ENCODE data around the gene TUT1. TPM values are rescaled to one million over a fixed set of nuclear protein-coding genes. Genes with fewer than 3 reads are reported as not detected.
A peak's percentile ranks its signal among the peaks of the same experiment; 100 is the strongest.
"Not testable (repeated sequence)": the region's sequence is repeated elsewhere in the genome, so short reads cannot be mapped to it uniquely, and the experiment has no call there.

TUT1 gene
- total RNA-seq, 2 donors from 2014 or later, result 32.8 to 36.8 TPM

DNA sequence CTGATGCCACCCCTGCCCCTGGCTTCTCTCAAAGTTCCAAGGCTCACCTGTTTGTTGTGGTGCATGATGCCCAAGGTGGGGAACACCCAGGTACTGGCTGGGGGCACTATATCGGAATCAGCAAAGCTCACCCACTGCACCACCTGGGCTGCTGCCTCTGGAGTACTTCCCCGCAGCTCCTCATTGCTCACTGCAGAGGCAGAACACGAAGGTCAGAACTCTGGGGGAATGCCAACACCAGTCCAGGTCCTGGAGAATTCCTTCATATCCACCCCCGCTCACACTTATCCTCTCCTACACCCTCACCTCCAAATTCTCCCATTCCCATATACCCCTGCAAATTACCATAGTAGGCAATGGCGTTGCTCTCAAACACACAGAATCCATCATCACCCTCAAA is 19.8 kb downstream of the TUT1 start:
- Mint-ChIP-seq H3K4me1 (ENCODE audit: low read depth) (peaks cover 76% of the 10 kb centered on the region), H3K36me3 (ENCODE audit: insufficient read depth in 2 of 2) (peaks cover 28 to 59% of the 10 kb centered on the region in 2 donors), H3K4me3 (peak overlapping the region; percentile 92 to 100), H3K27ac (peak overlapping the region; percentile 99)
- H3K27me3 Mint-ChIP-seq (ENCODE audit: low read depth); DNase-seq; H3K9me3 Mint-ChIP-seq; ATAC-seq (replicated peaks in 1 of 2): not testable (repeated sequence)

DNA sequence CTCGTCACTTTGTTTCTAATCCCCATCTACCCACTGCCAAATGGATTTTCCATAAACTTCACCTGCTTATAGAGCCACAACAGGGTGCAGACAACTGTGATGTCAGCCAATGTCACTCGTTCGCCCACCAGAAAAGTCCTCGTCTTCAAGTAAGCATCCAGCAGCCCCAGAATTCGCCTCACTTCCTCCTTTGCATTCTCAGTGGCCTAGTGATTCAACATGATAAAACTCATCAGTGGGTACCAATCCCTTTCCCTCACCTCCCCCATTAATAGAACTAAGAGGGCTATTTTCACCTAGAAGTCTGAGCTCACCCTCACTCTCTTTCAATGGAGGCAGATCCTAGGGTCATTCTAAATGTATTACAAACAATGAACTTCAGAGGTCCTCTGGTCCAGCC is 20.4 kb downstream of the TUT1 start:
- ATAC-seq (replicated peaks in 1 of 2); H3K27me3 Mint-ChIP-seq (ENCODE audit: low read depth): not testable (repeated sequence)

DNA sequence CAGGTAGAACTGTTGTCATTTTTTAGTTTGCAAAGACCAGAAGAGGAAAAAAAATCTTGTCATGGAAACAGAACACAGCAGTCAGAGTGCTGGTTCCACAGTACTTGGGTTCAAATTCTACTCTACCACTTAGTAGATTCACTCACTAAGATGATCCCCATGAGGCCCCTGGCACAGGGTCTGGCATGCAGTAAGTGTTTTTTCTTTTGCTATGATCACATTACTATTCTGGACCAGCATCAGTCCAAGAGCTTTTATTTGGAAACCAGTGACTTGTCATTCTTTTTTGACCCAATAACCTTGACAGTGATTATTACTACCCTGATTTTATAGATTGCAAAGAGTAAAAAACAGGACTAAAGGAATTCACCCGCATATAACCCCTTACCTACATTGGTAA is 21.7 kb downstream of the TUT1 start:
- ATAC-seq (replicated peaks in 1 of 2), result no peak
- H3K4me3 Mint-ChIP-seq, result peak overlapping the region; percentile 7 to 22
- H3K36me3 Mint-ChIP-seq (ENCODE audit: insufficient read depth in 2 of 2), result peaks cover 31 to 71% of the 10 kb centered on the region in 2 donors
- no peak for DNase-seq
- H3K4me1 Mint-ChIP-seq (ENCODE audit: low read depth), result peaks cover 75% of the 10 kb centered on the region
- H3K27ac Mint-ChIP-seq, result peak overlapping the region; percentile 45
- H3K9me3 Mint-ChIP-seq, result no peaks in the 10 kb centered on the region
- H3K27me3 Mint-ChIP-seq (ENCODE audit: low read depth), result no peaks in the 10 kb centered on the region

More for the DNA sequence above, 20.4 kb downstream of the TUT1 start:
- H3K36me3 Mint-ChIP-seq (ENCODE audit: insufficient read depth in 2 of 2), result peaks cover 32 to 65% of the 10 kb centered on the region in 2 donors
- DNase-seq, H3K9me3 Mint-ChIP-seq: not testable (repeated sequence)
- peak overlapping the region; percentile 99 for H3K27ac Mint-ChIP-seq
- peak overlapping the region; percentile 92 to 100 for H3K4me3 Mint-ChIP-seq
- peaks cover 82% of the 10 kb centered on the region for H3K4me1 Mint-ChIP-seq (ENCODE audit: low read depth)

DNA sequence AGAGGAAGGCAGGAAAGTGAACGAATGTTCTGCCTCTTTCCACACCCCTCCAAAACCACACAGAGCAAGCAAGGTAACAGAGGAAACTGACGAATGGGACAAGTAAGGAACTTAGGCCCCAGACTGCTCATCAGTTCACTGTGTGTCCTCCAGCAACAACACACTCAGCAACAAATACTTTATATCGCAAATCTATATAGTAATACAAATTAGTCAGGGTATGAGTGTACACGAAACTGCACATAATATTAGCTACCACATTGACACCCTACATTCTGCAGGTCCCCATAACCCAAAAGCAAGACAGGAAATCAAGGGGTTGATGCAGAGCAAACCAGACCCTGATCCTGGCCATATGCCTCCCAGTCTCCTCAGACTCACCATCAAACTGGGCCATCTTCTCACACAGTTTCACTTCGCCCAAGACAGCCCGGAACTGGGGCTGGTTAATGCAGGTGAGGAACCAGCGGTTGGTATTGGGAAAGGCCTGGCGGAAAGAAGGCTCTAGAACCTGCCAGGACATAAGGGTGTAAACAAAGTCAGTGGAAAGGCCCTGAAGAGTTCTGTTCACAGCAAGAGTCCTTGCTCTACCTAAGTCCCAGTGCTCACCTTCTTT is 24.2 kb downstream of the TUT1 start:
- peak; percentile 15 to 47 for ATAC-seq (replicated peaks in 1 of 2)

DNA sequence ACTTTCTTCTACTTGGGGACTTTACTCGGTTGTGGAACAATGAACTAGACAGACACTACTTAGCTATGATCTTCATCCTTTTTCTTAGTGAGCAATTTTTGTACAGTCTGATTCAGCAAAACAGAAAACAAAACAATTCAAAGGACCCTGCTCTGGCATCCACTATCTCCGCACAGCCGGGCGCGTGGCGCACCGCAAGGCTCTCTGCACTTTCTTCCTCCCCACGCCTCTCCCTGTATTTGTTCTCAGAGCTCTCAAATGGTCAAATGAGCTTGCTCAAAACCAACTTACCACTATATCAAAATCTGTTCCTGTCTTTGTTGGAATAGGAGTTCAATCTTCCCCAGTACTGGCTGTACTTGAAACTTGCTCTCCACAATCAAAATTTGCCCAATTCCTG is 25.1 kb downstream of the TUT1 start:
- Mint-ChIP-seq H3K4me3 (peak overlapping the region in 1 of 2 donors; percentile 9), H3K27me3 (ENCODE audit: low read depth) (no peaks in the 10 kb centered on the region), H3K36me3 (ENCODE audit: insufficient read depth in 2 of 2) (peaks cover 20 to 46% of the 10 kb centered on the region in 2 donors), H3K27ac (peak overlapping the region; percentile 95), H3K4me1 (ENCODE audit: low read depth) (peaks cover 72% of the 10 kb centered on the region), H3K9me3 (no peaks in the 10 kb centered on the region)
- ATAC-seq (replicated peaks in 1 of 2) (no peak), DNase-seq (no peak)

More for the DNA sequence above, 24.2 kb downstream of the TUT1 start:
- H3K9me3 Mint-ChIP-seq, result no peaks in the 10 kb centered on the region
- H3K4me3 Mint-ChIP-seq, result peak overlapping the region; percentile 17 to 50
- peaks cover 25 to 53% of the 10 kb centered on the region in 2 donors for H3K36me3 Mint-ChIP-seq (ENCODE audit: insufficient read depth in 2 of 2)
- peaks cover 76% of the 10 kb centered on the region for H3K4me1 Mint-ChIP-seq (ENCODE audit: low read depth)
- H3K27ac Mint-ChIP-seq, result peak overlapping the region; percentile 95
- H3K27me3 Mint-ChIP-seq (ENCODE audit: low read depth), result no peaks in the 10 kb centered on the region
- no peak for DNase-seq

DNA sequence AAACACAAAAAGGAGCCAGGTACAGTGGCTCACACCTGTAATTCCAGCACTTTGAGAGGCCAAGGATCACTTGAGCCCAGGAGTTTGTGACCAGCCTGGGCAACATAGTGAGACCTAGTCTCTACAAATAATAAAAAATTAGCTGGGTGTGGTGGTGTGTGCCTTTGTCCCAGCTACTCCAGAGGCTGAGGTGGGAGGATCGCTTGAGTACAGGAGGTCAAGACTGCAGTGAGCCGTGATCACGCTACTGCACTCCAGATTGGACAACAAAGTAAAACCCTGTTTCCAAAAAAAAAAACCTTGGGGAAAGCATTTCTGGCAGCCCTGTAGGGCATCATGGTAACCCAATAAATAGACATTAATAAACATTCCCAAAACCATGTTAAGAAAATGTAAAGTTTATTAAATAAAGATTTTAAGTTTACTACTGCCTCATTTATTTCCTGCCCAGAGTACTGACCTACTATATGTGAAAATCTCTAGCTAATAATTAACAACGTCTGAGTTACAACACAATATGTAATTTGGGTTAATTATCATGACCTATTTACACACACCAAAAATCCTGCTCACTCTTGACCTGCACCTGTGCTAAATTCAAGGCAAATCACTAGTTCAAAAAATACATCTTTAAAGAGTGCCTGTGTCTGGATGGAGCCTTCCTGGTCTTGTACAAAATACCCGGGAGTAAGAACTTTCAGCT is 26.1 kb downstream of the TUT1 start:
- no peaks in the 10 kb centered on the region for H3K9me3 Mint-ChIP-seq
- H3K27me3 Mint-ChIP-seq (ENCODE audit: low read depth), result no peaks in the 10 kb centered on the region
- no peak overlapping the region for H3K4me3 Mint-ChIP-seq
- H3K36me3 Mint-ChIP-seq (ENCODE audit: insufficient read depth in 2 of 2), result peaks cover 14 to 37% of the 10 kb centered on the region in 2 donors
- ATAC-seq (replicated peaks in 1 of 2), result no peak
- peak overlapping the region; percentile 76 for H3K27ac Mint-ChIP-seq
- no peak for DNase-seq
- peaks cover 72% of the 10 kb centered on the region for H3K4me1 Mint-ChIP-seq (ENCODE audit: low read depth)

DNA sequence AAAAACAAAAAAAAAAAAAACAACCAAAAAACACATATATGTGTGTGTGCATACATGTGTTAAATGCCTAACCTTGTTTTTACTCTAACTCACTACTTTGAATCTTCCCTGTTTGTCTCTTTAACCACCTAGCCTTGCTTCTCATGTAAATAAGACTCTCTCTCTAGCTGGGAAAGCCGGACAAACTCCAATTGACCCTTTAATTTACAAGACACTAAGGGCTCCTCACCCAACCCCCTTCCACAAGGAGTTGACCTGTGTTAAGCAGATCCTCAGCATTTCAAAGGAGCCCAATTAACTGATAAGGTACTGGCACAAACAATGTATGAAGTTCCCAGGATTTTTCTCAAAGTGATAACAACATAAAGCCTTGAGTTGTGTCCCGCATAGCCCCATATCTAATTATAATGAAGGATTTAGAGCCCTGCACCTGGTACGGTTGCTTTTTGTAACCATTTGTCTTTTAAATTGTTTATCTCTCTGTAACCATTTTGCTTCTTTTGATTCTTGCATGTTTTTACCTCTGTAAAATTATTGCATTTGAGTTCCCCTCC is 29.6 kb downstream of the TUT1 start:
- not testable (repeated sequence) for DNase-seq; H3K4me3 Mint-ChIP-seq; ATAC-seq (replicated peaks in 1 of 2); H3K9me3 Mint-ChIP-seq; H3K27me3 Mint-ChIP-seq (ENCODE audit: low read depth)
- H3K4me1 Mint-ChIP-seq (ENCODE audit: low read depth), result peaks cover 75% of the 10 kb centered on the region
- peak overlapping the region; percentile 87 for H3K27ac Mint-ChIP-seq
- peaks cover 10 to 31% of the 10 kb centered on the region in 2 donors for H3K36me3 Mint-ChIP-seq (ENCODE audit: insufficient read depth in 2 of 2)

DNA sequence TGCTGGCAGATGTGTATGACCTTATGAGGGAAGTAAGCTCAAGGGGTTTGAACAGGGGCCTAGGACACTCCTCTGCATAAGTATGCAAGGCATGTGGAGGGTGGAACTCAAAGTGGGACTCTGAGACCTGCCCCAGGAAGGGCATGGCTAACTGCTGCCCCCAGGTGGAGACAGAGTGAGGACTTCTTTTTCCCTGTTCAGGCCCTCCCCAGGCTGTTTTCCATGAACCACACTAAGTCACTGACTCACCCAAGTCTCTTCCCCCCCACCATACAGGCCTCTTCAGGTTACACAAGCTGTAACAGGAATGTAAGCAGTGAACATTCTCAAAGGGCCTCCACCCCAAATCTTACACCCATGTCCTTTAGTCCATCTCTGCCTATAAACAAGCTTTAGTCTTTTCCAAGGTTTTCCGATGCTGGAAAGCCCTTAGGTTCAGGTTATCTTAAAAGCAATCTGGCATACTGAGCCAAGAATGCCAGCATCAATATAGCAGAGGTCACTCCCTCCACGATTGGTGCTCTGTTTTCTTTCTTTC is 30.7 kb downstream of the TUT1 start:
- ATAC-seq (replicated peaks in 1 of 2), result peak in 1 of 2 donors; percentile 20
- H3K36me3 Mint-ChIP-seq (ENCODE audit: insufficient read depth in 2 of 2), result peaks cover 6 to 22% of the 10 kb centered on the region in 2 donors
- H3K9me3 Mint-ChIP-seq, result no peaks in the 10 kb centered on the region
- H3K27ac Mint-ChIP-seq, result peak overlapping the region; percentile 63
- no peaks in the 10 kb centered on the region for H3K27me3 Mint-ChIP-seq (ENCODE audit: low read depth)
- peaks cover 75% of the 10 kb centered on the region for H3K4me1 Mint-ChIP-seq (ENCODE audit: low read depth)
- peak; percentile 75 to 77 for DNase-seq
- no peak overlapping the region for H3K4me3 Mint-ChIP-seq

DNA sequence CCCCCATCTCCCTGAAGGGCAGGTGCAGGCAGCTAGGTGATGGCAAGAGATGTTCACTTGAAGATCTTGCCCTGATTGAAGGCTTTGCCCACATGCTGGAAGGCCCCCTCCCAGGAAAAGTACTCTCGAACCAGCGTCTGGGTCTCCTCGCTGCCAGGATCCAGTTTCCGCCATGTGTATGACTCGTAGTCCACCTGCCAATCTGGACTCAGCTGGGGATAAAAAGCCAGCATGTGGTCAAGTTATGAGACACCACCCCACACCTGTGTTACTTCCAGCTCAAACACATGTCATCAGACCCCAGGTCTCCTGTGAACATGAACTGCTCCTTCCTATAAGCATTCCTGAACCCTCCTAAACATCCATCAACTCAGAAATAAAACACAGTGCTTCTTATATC is 31.7 kb downstream of the TUT1 start:
- not testable (repeated sequence) for H3K27me3 Mint-ChIP-seq (ENCODE audit: low read depth); DNase-seq; H3K9me3 Mint-ChIP-seq; ATAC-seq (replicated peaks in 1 of 2)
- Mint-ChIP-seq H3K27ac (peak overlapping the region; percentile 63), H3K36me3 (ENCODE audit: insufficient read depth in 2 of 2) (peaks cover 4 to 15% of the 10 kb centered on the region in 2 donors), H3K4me1 (ENCODE audit: low read depth) (peaks cover 82% of the 10 kb centered on the region), H3K4me3 (peak overlapping the region in 1 of 2 donors; percentile 67)

DNA sequence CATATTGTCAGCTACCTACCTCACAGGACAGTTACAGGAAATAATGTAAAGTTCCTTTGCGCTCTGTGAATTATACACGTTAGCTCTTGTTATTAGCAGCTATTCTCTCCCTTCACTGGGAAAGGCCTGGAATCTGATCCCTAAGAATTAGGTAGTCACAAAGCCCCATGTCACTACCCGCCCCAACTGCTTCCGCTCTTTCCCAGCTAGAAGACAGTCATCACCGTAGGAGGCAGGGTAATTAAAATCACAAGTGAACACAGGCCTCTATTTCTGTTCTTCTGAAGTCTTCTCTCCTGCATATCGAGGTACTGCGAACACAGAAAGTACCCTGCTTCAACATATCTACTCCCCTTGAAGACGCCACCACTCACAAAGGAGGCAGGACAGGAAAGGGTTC is 32.1 kb downstream of the TUT1 start:
- H3K4me1 Mint-ChIP-seq (ENCODE audit: low read depth), result peaks cover 86% of the 10 kb centered on the region
- DNase-seq, result no peak
- H3K27ac Mint-ChIP-seq, result peak overlapping the region; percentile 63
- H3K27me3 Mint-ChIP-seq (ENCODE audit: low read depth), result no peaks in the 10 kb centered on the region
- no peaks in the 10 kb centered on the region for H3K9me3 Mint-ChIP-seq
- H3K4me3 Mint-ChIP-seq, result peak overlapping the region; percentile 13 to 67
- ATAC-seq (replicated peaks in 1 of 2), result no peak
- H3K36me3 Mint-ChIP-seq (ENCODE audit: insufficient read depth in 2 of 2), result peaks cover 4 to 15% of the 10 kb centered on the region in 2 donors

DNA sequence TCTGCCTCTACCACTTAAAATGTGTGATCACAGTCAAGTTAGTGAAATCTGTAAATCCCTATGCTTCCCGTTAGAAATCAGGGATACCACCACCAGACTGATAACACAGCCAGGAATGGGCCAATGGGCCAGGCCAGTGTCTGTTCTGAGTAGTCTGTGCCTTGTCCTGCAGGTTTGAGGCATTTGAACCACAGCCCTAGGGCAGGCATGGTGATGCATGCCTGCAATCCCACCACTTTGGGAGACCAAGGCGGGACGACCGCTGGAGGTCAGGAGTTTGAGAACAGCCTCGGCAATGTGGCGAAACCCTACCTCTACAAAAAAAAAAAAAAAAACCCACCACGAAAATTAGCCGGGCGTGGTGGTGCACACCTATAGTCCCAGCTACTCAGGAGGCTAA is 32.7 kb downstream of the TUT1 start:
- no peaks in the 10 kb centered on the region for H3K27me3 Mint-ChIP-seq (ENCODE audit: low read depth)
- DNase-seq (no peak), ATAC-seq (replicated peaks in 1 of 2) (no peak)
- no peaks in the 10 kb centered on the region for H3K9me3 Mint-ChIP-seq
- peak overlapping the region; percentile 85 for H3K27ac Mint-ChIP-seq
- no peak overlapping the region for H3K4me3 Mint-ChIP-seq
- H3K4me1 Mint-ChIP-seq (ENCODE audit: low read depth), result peaks cover 86% of the 10 kb centered on the region
- H3K36me3 Mint-ChIP-seq (ENCODE audit: insufficient read depth in 2 of 2), result peaks cover 4 to 15% of the 10 kb centered on the region in 2 donors

DNA sequence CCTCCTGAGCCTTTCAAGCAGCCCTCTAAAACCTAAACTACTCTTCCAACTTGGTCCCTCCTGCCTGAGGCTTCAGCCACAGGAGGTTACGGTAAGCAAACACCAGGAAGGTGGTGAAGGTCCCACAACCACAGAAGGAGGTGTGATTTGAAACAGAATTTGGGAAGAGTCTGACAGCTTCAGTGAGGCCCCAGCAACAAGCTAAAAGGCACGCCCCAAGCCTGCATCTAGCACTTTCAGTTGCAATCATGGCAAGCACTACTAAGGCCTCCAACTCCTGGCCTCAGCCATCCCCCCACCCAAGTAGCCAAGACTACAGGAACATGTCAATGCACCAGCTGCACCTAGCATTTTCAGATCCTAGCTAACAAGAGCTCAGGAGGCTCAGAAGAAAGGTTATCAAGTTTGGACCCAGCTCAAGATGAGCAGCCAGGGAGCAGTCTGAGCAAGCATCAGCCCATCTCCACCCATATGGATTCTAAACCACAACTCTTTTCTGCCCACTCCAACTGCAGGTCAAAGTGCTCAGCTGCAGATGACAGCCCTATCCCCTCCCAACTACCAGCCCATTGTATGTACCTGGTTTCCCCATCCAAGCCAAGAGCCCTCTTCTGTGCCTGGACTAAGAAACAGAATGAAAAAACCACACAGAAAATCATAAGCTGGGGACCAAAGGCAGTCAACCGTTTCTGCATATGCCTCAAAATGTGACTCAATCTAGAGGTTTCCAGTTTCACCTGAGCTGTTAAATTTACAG is 34.3 kb downstream of the TUT1 start:
- H3K27ac Mint-ChIP-seq, result peak overlapping the region; percentile 85
- ATAC-seq (replicated peaks in 1 of 2), result peak; percentile 43 to 52

More for the DNA sequence above, 34.3 kb downstream of the TUT1 start:
- H3K36me3 Mint-ChIP-seq (ENCODE audit: insufficient read depth in 2 of 2), result peaks cover 4 to 14% of the 10 kb centered on the region in 2 donors
- H3K9me3 Mint-ChIP-seq, result no peaks in the 10 kb centered on the region
- peaks cover 94% of the 10 kb centered on the region for H3K4me1 Mint-ChIP-seq (ENCODE audit: low read depth)
- peak; percentile 72 to 80 for DNase-seq
- no peaks in the 10 kb centered on the region for H3K27me3 Mint-ChIP-seq (ENCODE audit: low read depth)
- H3K4me3 Mint-ChIP-seq, result peak overlapping the region; percentile 80 to 93
